Peyer's patch (tissue), 4 donors: ENCODE data around the gene MAML3.

Experiments
- POLR2A ChIP-seq, 2 donors: fragments of 450-650 bp; IDR thresholded peaks; one replicate each; pipeline ENCODE4 v1.5.1; 2017; ENCODE audit warnings: antibody characterized with exemption in 2 of 2, mild to moderate bottlenecking in 2 of 2, moderate library complexity in 2 of 2
- TF ChIP-seq, protein P1 (sequence below), 6 experiments: fragments of 450-650 bp in 4 of 6; fragments of 200-600 bp in 2 of 6; sonication (generic) in 1 of 6; IDR thresholded peaks; one replicate each; pipeline ENCODE4 v1.5.1; 2017 to 2019; ENCODE audit warnings: antibody characterized with exemption in 6 of 6, mild to moderate bottlenecking in 3 of 6, moderate library complexity in 1 of 6

DNA sequence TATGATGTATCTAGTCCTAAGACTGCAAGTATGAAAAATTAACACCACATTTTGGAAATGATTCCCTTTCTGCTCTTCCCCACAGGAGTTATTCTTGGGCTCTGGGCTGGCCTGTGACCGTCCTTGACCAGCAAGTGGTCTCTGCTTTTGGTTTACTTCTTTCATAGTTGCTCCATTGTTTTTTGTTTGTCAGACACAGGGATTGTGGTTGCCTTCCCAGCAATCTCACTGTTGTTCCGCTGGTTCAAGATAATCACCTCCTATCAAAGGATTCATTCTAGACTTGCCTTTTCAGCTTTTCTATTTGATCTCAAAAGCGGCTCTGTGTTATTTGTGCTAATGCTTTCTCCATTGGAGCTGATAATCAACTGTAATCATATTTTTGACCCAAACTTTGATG is 269.5 kb downstream of the MAML3 start:
- TF ChIP-seq, protein P1, sequence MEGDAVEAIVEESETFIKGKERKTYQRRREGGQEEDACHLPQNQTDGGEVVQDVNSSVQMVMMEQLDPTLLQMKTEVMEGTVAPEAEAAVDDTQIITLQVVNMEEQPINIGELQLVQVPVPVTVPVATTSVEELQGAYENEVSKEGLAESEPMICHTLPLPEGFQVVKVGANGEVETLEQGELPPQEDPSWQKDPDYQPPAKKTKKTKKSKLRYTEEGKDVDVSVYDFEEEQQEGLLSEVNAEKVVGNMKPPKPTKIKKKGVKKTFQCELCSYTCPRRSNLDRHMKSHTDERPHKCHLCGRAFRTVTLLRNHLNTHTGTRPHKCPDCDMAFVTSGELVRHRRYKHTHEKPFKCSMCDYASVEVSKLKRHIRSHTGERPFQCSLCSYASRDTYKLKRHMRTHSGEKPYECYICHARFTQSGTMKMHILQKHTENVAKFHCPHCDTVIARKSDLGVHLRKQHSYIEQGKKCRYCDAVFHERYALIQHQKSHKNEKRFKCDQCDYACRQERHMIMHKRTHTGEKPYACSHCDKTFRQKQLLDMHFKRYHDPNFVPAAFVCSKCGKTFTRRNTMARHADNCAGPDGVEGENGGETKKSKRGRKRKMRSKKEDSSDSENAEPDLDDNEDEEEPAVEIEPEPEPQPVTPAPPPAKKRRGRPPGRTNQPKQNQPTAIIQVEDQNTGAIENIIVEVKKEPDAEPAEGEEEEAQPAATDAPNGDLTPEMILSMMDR (IDR thresholded peaks at IDR 0.05), result no peak
- TF ChIP-seq POLR2A (IDR thresholded peaks at IDR 0.05), result no peak
